Measurements from ENCODE around the gene ADH5. TPM values are rescaled to one million over a fixed set of nuclear protein-coding genes. Genes with fewer than 3 reads are reported as not detected.
"Not testable (repeated sequence)": the region's sequence is repeated elsewhere in the genome, so short reads cannot be mapped to it uniquely, and the experiment has no call there.

The ADH5 gene
- total RNA-seq, 1 experiment from 2014 or later: 161 TPM

GRCh38 chr4:99084595-99084994, 4.0 kb downstream of the ADH5 start:
- DNase-seq: no peak
- peaks cover 12% of the 10 kb centered on the region for H3K4me1 Mint-ChIP-seq (ENCODE audit: low read depth, unreplicated experiment)
- no peak for TF ChIP-seq CTCF (IDR thresholded peaks at IDR 0.05; ENCODE audit: insufficient read depth in 1 of 2, low read depth in 1 of 2, low read length in 1 of 2, severe bottlenecking in 1 of 2, unreplicated experiment in 1 of 2)
- Histone ChIP-seq H3K4me1 (peaks cover 10% of the 10 kb centered on the region), H3K36me3 (ENCODE audit: control insufficient read depth, insufficient read depth, low read length) (peaks cover 5% of the 10 kb centered on the region; the same call in 1 of the 2 replicates), H3K4me3 (ENCODE audit: low read depth, low read length) (no peak overlapping the region), H3K9me3 (no peaks in the 10 kb centered on the region), H3K27me3 (replicated peaks; ENCODE audit: control insufficient read depth, insufficient read depth, low read length) (no peaks in the 10 kb centered on the region)
- intact Hi-C loops (cut with micrococcal nuclease; ENCODE audit: unreplicated experiment): no loop called here
- POLR2A ChIA-PET: no interaction called here
- BruUV-seq (replicated peaks): no TSS peak
- no peak overlapping the region for H3K4me3 Mint-ChIP-seq (ENCODE audit: unreplicated experiment)
- no peak overlapping the region for H3K27ac Mint-ChIP-seq (ENCODE audit: unreplicated experiment)
- no peaks in the 10 kb centered on the region for H3K27me3 Mint-ChIP-seq (ENCODE audit: insufficient read depth, unreplicated experiment)
- CTCF ChIA-PET: no interaction called here
- H3K9me3 Mint-ChIP-seq (ENCODE audit: unreplicated experiment): no peaks in the 10 kb centered on the region
- H3K36me3 Mint-ChIP-seq (ENCODE audit: insufficient read depth, unreplicated experiment): peaks cover 65% of the 10 kb centered on the region

GRCh38 chr4:99082192-99082591, 6.4 kb downstream of the ADH5 start:
- ChIA-PET POLR2A (no interaction called here), CTCF (no interaction called here)
- no peaks in the 10 kb centered on the region for H3K9me3 ChIP-seq
- peaks cover 5% of the 10 kb centered on the region; the same call in 1 of the 2 replicates for H3K36me3 ChIP-seq (ENCODE audit: control insufficient read depth, insufficient read depth, low read length)
- Mint-ChIP-seq H3K27me3 (ENCODE audit: insufficient read depth, unreplicated experiment) (no peaks in the 10 kb centered on the region), H3K9me3 (ENCODE audit: unreplicated experiment) (no peaks in the 10 kb centered on the region), H3K4me3 (ENCODE audit: unreplicated experiment) (no peak overlapping the region), H3K36me3 (ENCODE audit: insufficient read depth, unreplicated experiment) (peaks cover 86% of the 10 kb centered on the region), H3K4me1 (ENCODE audit: low read depth, unreplicated experiment) (peaks cover 7% of the 10 kb centered on the region), H3K27ac (ENCODE audit: unreplicated experiment) (no peak overlapping the region)
- H3K4me1 ChIP-seq: peaks cover 5% of the 10 kb centered on the region; the same call in 1 of the 2 replicates
- intact Hi-C loops (cut with micrococcal nuclease; ENCODE audit: unreplicated experiment): no loop called here
- no peaks in the 10 kb centered on the region for H3K27me3 ChIP-seq (replicated peaks; ENCODE audit: control insufficient read depth, insufficient read depth, low read length)
- no peak for DNase-seq
- no TSS peak for BruUV-seq (replicated peaks)
- H3K4me3 ChIP-seq (ENCODE audit: low read depth, low read length): no peak overlapping the region
- no peak for TF ChIP-seq CTCF (IDR thresholded peaks at IDR 0.05; ENCODE audit: insufficient read depth in 1 of 2, low read depth in 1 of 2, low read length in 1 of 2, severe bottlenecking in 1 of 2, unreplicated experiment in 1 of 2)

DNA sequence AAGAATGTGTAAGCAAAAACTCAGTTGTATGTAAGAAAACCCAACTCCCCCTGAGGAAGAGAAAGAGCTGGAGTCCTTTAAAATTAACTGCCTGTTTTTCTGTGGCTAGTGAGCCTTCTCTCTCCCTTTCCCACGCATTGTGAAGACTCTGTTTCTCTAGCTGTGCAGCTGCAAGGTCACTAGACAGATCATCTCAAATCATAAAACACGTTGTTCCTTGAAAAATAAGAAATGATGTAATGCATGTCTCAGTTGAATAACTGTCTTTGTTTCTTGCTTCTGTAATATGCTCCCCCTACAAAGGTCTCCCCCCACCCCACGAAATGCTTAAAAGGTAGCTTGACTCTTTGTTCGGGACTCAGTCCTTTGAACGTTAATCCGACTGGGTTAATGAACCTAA, 7.7 kb downstream of the ADH5 start:
- CTCF ChIA-PET; H3K9me3 Mint-ChIP-seq (ENCODE audit: unreplicated experiment); POLR2A ChIA-PET; H3K36me3 ChIP-seq (ENCODE audit: control insufficient read depth, insufficient read depth, low read length); H3K9me3 ChIP-seq; intact Hi-C loops (cut with micrococcal nuclease; ENCODE audit: unreplicated experiment); H3K27me3 Mint-ChIP-seq (ENCODE audit: insufficient read depth, unreplicated experiment); BruUV-seq (replicated peaks); H3K27me3 ChIP-seq (replicated peaks; ENCODE audit: control insufficient read depth, insufficient read depth, low read length); H3K4me3 Mint-ChIP-seq (ENCODE audit: unreplicated experiment); DNase-seq; H3K27ac Mint-ChIP-seq (ENCODE audit: unreplicated experiment); H3K4me1 ChIP-seq; H3K4me1 Mint-ChIP-seq (ENCODE audit: low read depth, unreplicated experiment); H3K4me3 ChIP-seq (ENCODE audit: low read depth, low read length): not testable (repeated sequence)
- H3K36me3 Mint-ChIP-seq (ENCODE audit: insufficient read depth, unreplicated experiment): peaks cover 90% of the 10 kb centered on the region
